ENCODE measurements around the gene FUCA1.
A peak's percentile ranks its signal among the peaks of the same experiment; 100 is the strongest.

The FUCA1 gene

GRCh38 chr1:23910553-23911246, 42.6 kb upstream of the FUCA1 start:
- TF ChIP-seq CTCF (IDR thresholded peaks at IDR 0.05; ENCODE audit: insufficient read depth, low read length): no peak
- TF ChIP-seq GABPA (IDR thresholded peaks at IDR 0.05; ENCODE audit: low read depth): no peak
- TF ChIP-seq POLR2AphosphoS5 (IDR thresholded peaks at IDR 0.05; ENCODE audit: low read depth): no peak
- TF ChIP-seq REST (IDR thresholded peaks at IDR 0.05; ENCODE audit: insufficient replicate concordance, low read depth): no peak
- no peak for TF ChIP-seq SPI1 (IDR thresholded peaks at IDR 0.05; ENCODE audit: borderline replicate concordance, low read depth)
- Histone ChIP-seq H3K4me3 (replicated peaks; ENCODE audit: insufficient read depth, low read length) (no peak overlapping the region), H3K27ac (replicated peaks) (peak overlapping the region; percentile 94), H3K27me3 (ENCODE audit: insufficient read depth, poor library complexity, severe bottlenecking) (no peaks in the 10 kb centered on the region)
- peak; percentile 48 to 61 for DNase-seq (ENCODE audit: low read depth in 1 of 2, low spot score in 1 of 2)

DNA sequence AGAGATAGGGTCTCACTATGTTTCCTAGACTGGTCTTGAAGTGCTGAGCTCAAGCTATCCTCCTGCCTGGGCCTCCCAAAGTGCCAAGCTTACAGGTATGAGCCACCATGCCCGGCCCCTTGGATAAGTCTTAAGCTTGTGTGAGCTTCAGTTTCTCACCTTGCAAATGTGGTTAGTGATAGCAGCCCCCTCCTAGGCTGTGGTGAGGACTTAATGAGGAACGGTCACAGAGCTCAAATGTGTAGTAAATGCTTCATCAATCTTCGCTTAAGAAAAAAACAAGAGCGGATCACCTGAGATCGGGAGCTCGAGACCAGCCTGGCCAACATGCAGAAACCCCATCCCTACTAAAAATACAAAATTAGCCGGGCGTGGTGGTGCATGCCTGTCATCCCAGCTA, 42.1 kb upstream of the FUCA1 start:
- no peak for DNase-seq (ENCODE audit: low read depth in 1 of 2, low spot score in 1 of 2)
- TF ChIP-seq POLR2AphosphoS5 (IDR thresholded peaks at IDR 0.05; ENCODE audit: low read depth): no peak
- no peak for TF ChIP-seq CTCF (IDR thresholded peaks at IDR 0.05; ENCODE audit: insufficient read depth, low read length)
- TF ChIP-seq GABPA (IDR thresholded peaks at IDR 0.05; ENCODE audit: low read depth): no peak
- no peak for TF ChIP-seq SPI1 (IDR thresholded peaks at IDR 0.05; ENCODE audit: borderline replicate concordance, low read depth)
- TF ChIP-seq REST (IDR thresholded peaks at IDR 0.05; ENCODE audit: insufficient replicate concordance, low read depth): no peak
- no peak overlapping the region for H3K4me3 ChIP-seq (replicated peaks; ENCODE audit: insufficient read depth, low read length)
- H3K27ac ChIP-seq (replicated peaks): peak overlapping the region; percentile 94
- H3K27me3 ChIP-seq (ENCODE audit: insufficient read depth, poor library complexity, severe bottlenecking): no peaks in the 10 kb centered on the region

- H3K4me3 ChIP-seq (replicated peaks; ENCODE audit: insufficient read depth, low read length): no peak overlapping the region
- no peaks in the 10 kb centered on the region for H3K27me3 ChIP-seq (ENCODE audit: insufficient read depth, poor library complexity, severe bottlenecking)
- DNase-seq (ENCODE audit: low read depth in 1 of 2, low spot score in 1 of 2): peak; percentile 76 to 86
- TF ChIP-seq POLR2AphosphoS5 (IDR thresholded peaks at IDR 0.05; ENCODE audit: low read depth) (no peak), GABPA (IDR thresholded peaks at IDR 0.05; ENCODE audit: low read depth) (no peak), SPI1 (IDR thresholded peaks at IDR 0.05; ENCODE audit: borderline replicate concordance, low read depth) (peak; percentile 76; the same call in 1 of the 2 replicates), CTCF (IDR thresholded peaks at IDR 0.05; ENCODE audit: insufficient read depth, low read length) (no peak)
- peak overlapping the region; percentile 94 for H3K27ac ChIP-seq (replicated peaks)
Observed at GRCh38 chr1:23909412-23909811, 41.3 kb upstream of the FUCA1 start.
